ENCODE measurements around the gene PPP1R11.
"Not testable (repeated sequence)": the region's sequence is repeated elsewhere in the genome, so short reads cannot be mapped to it uniquely, and the experiment has no call there.

Gene PPP1R11

GRCh38 chr6:30113841-30114240, 46.8 kb downstream of the PPP1R11 start:
- TF ChIP-seq ZNF274 (IDR thresholded peaks at IDR 0.05; ENCODE audit: low read depth, low read length), result no peak
- no peak overlapping the region for H3K4me3 ChIP-seq (ENCODE audit: low read length)

DNA sequence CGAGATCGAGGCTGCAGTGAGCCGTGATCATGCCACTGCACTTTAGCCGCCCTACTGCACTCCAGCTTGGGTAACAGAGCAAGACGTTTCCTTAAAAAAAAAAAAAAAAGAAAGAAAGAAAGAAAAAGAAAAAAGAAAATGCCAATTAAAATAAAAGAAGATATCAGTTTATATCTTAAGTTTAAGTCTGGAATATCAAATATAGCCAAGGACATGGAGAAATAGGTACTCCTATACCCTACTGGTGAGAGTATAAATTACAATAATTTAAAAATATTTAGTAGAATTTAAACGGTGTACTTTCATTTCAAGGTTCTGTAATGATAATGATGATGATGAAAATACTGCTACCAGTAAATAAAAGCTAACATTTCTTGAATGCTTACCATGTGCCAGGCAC, 49.7 kb downstream of the PPP1R11 start:
- no peak overlapping the region for H3K4me3 ChIP-seq (ENCODE audit: low read length)
- TF ChIP-seq ZNF274 (IDR thresholded peaks at IDR 0.05; ENCODE audit: low read depth, low read length), result no peak

DNA sequence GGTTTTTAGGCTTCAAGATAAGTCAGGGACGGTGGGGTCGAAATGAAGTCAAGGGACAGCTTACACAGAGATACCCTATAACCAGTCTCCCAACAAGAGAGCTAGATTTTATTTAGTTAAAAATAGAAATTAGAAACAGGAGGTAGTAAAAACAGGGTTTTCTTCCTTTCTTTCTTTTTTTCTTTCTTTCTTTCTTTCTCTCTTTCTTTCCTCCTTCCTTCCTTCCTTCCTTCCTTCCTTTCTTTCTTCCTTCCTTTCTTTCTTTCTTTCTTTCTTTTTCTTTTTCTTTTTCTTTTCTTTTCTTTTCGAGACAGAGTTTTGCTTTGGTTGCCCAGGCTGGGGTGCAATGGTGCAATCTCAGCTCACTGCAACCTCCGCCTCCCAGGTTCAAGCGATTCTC, 51.7 kb downstream of the PPP1R11 start:
- H3K4me3 ChIP-seq (ENCODE audit: low read length), result not testable (repeated sequence)

All from GM08714 (cell line).